Mucosa of gallbladder (tissue), 1 donor: ENCODE results near the gene NBAS. TPM values are rescaled to one million over a fixed set of nuclear protein-coding genes. Genes with fewer than 3 reads are reported as not detected.
"Not testable (repeated sequence)": the region's sequence is repeated elsewhere in the genome, so short reads cannot be mapped to it uniquely, and the experiment has no call there.

Experiments
- DNase-seq: peaks from one replicate; pipeline ENCODE4 v3.0.0-alpha.2; 2020; ENCODE audit warnings: low spot score
- total RNA-seq: library from RNA; stranded (reverse); gene quantifications from one replicate; pipeline ENCODE4 v1.2.1, GENCODE V29; 2021
- donor health status: DM: no; HTN: no; CAD: no.

NBAS gene
- total RNA-seq, 1 donor from 2014 or later, result 52.7 TPM

GRCh38 chr2:15559379-15560139 is 1.6 kb downstream of the NBAS start:
- no peak for DNase-seq

- no peak for DNase-seq
Measured at GRCh38 chr2:15557887-15558311, 3.2 kb downstream of the NBAS start.

- no peak for DNase-seq
Measured at GRCh38 chr2:15556311-15556930, 4.7 kb downstream of the NBAS start.

- no peak for DNase-seq
Measured at GRCh38 chr2:15555760-15556193, 5.4 kb downstream of the NBAS start.

- DNase-seq, result no peak
Measured at GRCh38 chr2:15554525-15555218, 6.5 kb downstream of the NBAS start.

GRCh38 chr2:15553951-15554350 is 7.2 kb downstream of the NBAS start:
- DNase-seq, result no peak

GRCh38 chr2:15553519-15553918 is 7.6 kb downstream of the NBAS start:
- no peak for DNase-seq

- no peak for DNase-seq
Measured at GRCh38 chr2:15548974-15549373, 12.2 kb downstream of the NBAS start.

GRCh38 chr2:15547115-15547876 is 13.8 kb downstream of the NBAS start:
- DNase-seq, result no peak

- DNase-seq, result no peak
Measured at GRCh38 chr2:15546297-15547098, 14.6 kb downstream of the NBAS start.

GRCh38 chr2:15544227-15544626 is 16.9 kb downstream of the NBAS start:
- no peak for DNase-seq

GRCh38 chr2:15543541-15543940 is 17.6 kb downstream of the NBAS start:
- DNase-seq, result no peak

- DNase-seq, result no peak
Measured at GRCh38 chr2:15543053-15543452, 18.1 kb downstream of the NBAS start.

- DNase-seq, result not testable (repeated sequence)
Measured at GRCh38 chr2:15542269-15542668, 18.9 kb downstream of the NBAS start.

GRCh38 chr2:15540523-15540922 is 20.6 kb downstream of the NBAS start:
- not testable (repeated sequence) for DNase-seq

GRCh38 chr2:15539999-15540398 is 21.1 kb downstream of the NBAS start:
- no peak for DNase-seq

GRCh38 chr2:15538792-15539191 is 22.3 kb downstream of the NBAS start:
- DNase-seq, result no peak

GRCh38 chr2:15533860-15534480 is 27.2 kb downstream of the NBAS start:
- no peak for DNase-seq

GRCh38 chr2:15532996-15533395 is 28.1 kb downstream of the NBAS start:
- no peak for DNase-seq

- no peak for DNase-seq
Measured at GRCh38 chr2:15531095-15531854, 29.9 kb downstream of the NBAS start.
